Heart left ventricle (tissue), 16 donors: Measurements from ENCODE around the gene SYNE2. TPM values are rescaled to one million over a fixed set of nuclear protein-coding genes. Genes with fewer than 3 reads are reported as not detected.
A peak's percentile ranks its signal among the peaks of the same experiment; 100 is the strongest.

Experiments used
- ATAC-seq, 4 donors: fragments of 200-7000 bp; cut with Tn5 transposase; one replicate each; pipeline ENCODE4 v1.9.1; 2020 to 2022; ENCODE audit warnings: moderate library complexity in 4 of 4, mild to moderate bottlenecking in 3 of 4, moderate number of reproducible peaks in 1 of 4
- DNase-seq, 5 donors: peaks; one replicate each; pipeline ENCODE4 v3.0.0-alpha.2; 2020
- H3K27ac ChIP-seq, 12 donors: fragments of 200-600 bp; sonication (generic) in 4 of 12; one replicate each; pipeline versions ENCODE4 v1.5.0 to v1.8.0; 2016 to 2022; ENCODE audit warnings: mild to moderate bottlenecking in 2 of 12
- H3K27me3 ChIP-seq, 9 donors: fragments of 200-600 bp; sonication (generic) in 2 of 9; one replicate each; pipeline versions ENCODE4 v1.5.1 to v1.8.0; 2016 to 2022; ENCODE audit warnings: mild to moderate bottlenecking in 3 of 9
- H3K36me3 ChIP-seq, 9 donors: fragments of 200-600 bp; sonication (generic) in 2 of 9; one replicate each; pipeline versions ENCODE4 v1.5.0 to v1.8.0; 2018 to 2022; ENCODE audit warnings: mild to moderate bottlenecking in 2 of 9
- H3K4me1 ChIP-seq, 12 donors: fragments of 200-600 bp; sonication (generic) in 4 of 12; one replicate each; pipeline versions ENCODE4 v1.5.0 to v1.8.0; 2016 to 2022; ENCODE audit warnings: mild to moderate bottlenecking in 3 of 12
- H3K4me3 ChIP-seq, 12 donors: fragments of 200-600 bp; sonication (generic) in 4 of 12; one replicate each; pipeline versions ENCODE4 v1.5.0 to v1.8.0; 2017 to 2022; ENCODE audit warnings: mild to moderate bottlenecking in 9 of 12, moderate library complexity in 4 of 12
- H3K9me3 ChIP-seq, 12 donors: fragments of 200-600 bp; sonication (generic) in 4 of 12; one replicate each; pipeline versions ENCODE4 v1.5.0 to v1.8.0; 2016 to 2022; ENCODE audit warnings: mild to moderate bottlenecking in 1 of 12
- POLR2A ChIP-seq, 2 donors: fragments of 450-650 bp; IDR thresholded peaks; one replicate each; pipeline ENCODE4 v1.6.1; 2017; ENCODE audit warnings: antibody characterized with exemption in 2 of 2, mild to moderate bottlenecking in 2 of 2, moderate library complexity in 2 of 2
- WGBS, 4 donors: extraction: QIAGEN DNeasy Blood & Tissue Kit in 2 of 4; methylation state at CpG; one replicate each; pipeline versions ENCODE4 v1.1.5 to v1.1.7; 2013 to 2018; 5-methylcytosine and 5-hydroxymethylcytosine counted together
- intact Hi-C, 10 donors: fragments of 100-400 bp; cut with DNase I; formaldehyde crosslinking; loops; one replicate each; pipeline versions ENCODE4 v1.11.1 to v1.14.2; 2022
- polyA plus RNA-seq, 2 donors: library from polyadenylated mRNA; stranded (reverse); fragments of 200-250 nt; gene quantifications; one replicate each; pipeline ENCODE4 v1.2.3, GENCODE V29; 2013
- total RNA-seq, 9 donors: library from RNA; depleted of rRNA in 2 of 9; stranded (reverse); fragments of >200 nt in 2 of 9; fragmentation: NEBNext Ultra II Directional in 3 of 9; extraction: Animal tissue kit (Norgen Biotek cat#: 25700) in 3 of 9; gene quantifications; one replicate each; pipeline versions ENCODE4 v1.1.0 to v1.2.4, GENCODE V29; 2016 to 2023
- TF ChIP-seq, protein P1 (sequence below), 12 donors: fragments of 200-600 bp; sonication (generic) in 4 of 12; IDR thresholded peaks; one replicate each; pipeline versions ENCODE4 v1.5.0 to v1.8.0; 2018 to 2022; ENCODE audit warnings: antibody characterized with exemption in 12 of 12, mild to moderate bottlenecking in 5 of 12
- donor health status: ischemic (EF 13 %, LVEDD 7.1; RV severe dilation, severe dysfunction).
- donor health status: healthy with polysubstance abuse.
- donor health status: DM: no; HTN: yes; CAD: no.
- donor health status: DM: no; HTN: no; CAD: no.
- donor health status: ischemic (EF 25% LVEDD 6.9; RV normal size, moderate dysfunction).
- donor health status: ischemic (EF 25% LVEDD 5.7; RV mildly dilated, moderate dysfunction).
- donor health status: healthy.
- donor health status: DM: yes; HTN: yes; CAD: no.
- donor health status: ischemic (EF 35%, LVEDD 5.7; RV mildly dilated, moderate dysfunction).
- donor health status: nonischemic (EF 11% LVEDD 7.7; RV severe dilation, severe dysfunction).
- donor health status: DM: yes; HTN: yes; CAD: no.
- donor health status: PGD.
- donor health status: ischemic (EF 29% LVEDD 5.4; RV normal size, mild dysfunction).
- donor health status: nonischemic (EF 23%, LVEDD 6.1; RV moderate dilation, normal function).

Gene SYNE2
- total and polyA plus RNA-seq, 11 donors: 58.2 to 255 (median 111) TPM

DNA sequence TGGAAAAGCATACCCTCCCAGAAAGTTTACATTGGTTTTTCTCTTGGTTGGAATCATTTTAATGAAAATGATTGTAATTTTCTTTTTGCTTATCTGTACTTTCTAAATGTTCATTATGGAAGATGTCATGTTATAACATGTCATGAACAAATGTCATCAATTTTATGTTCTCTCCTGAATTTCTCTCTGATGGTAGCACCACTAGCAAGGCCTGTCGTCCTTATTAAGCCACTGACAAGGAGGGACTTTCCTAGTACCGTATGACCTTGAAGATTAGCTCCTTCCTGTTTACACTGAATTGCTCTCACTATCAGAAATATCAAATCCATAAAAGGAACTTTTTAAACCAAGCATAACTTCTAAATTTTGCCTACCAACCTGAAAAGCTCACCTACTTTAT, 342.4 kb downstream of the SYNE2 start:
- TF ChIP-seq, protein P1, sequence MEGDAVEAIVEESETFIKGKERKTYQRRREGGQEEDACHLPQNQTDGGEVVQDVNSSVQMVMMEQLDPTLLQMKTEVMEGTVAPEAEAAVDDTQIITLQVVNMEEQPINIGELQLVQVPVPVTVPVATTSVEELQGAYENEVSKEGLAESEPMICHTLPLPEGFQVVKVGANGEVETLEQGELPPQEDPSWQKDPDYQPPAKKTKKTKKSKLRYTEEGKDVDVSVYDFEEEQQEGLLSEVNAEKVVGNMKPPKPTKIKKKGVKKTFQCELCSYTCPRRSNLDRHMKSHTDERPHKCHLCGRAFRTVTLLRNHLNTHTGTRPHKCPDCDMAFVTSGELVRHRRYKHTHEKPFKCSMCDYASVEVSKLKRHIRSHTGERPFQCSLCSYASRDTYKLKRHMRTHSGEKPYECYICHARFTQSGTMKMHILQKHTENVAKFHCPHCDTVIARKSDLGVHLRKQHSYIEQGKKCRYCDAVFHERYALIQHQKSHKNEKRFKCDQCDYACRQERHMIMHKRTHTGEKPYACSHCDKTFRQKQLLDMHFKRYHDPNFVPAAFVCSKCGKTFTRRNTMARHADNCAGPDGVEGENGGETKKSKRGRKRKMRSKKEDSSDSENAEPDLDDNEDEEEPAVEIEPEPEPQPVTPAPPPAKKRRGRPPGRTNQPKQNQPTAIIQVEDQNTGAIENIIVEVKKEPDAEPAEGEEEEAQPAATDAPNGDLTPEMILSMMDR (IDR thresholded peaks at IDR 0.05): no peak
- Histone ChIP-seq H3K27me3 (no peaks in the 10 kb centered on the region), H3K4me1 (peaks cover 0 to 56% (median 27%) of the 10 kb centered on the region in 12 donors), H3K36me3 (peaks cover 0 to 22% (median 6%) of the 10 kb centered on the region in 9 donors), H3K9me3 (no peaks in the 10 kb centered on the region), H3K4me3 (no peak overlapping the region), H3K27ac (peak overlapping the region in 10 of 12 donors; percentile 12 to 88 (median 80))
- WGBS, 4 donors: 16 to 22% (median 20%) methylated on average over 2 of the region's 2 CpGs
- DNase-seq: no peak
- ATAC-seq: no peak
- intact Hi-C loops: loop anchor here in 1 of 10 donors (10.0 kb wide), 1 partner anchor 100 kb away; the partner anchor contains the start of gene ESR2

- Histone ChIP-seq H3K36me3 (peaks cover 0 to 14% (median 0%) of the 10 kb centered on the region in 9 donors), H3K27ac (peak overlapping the region in 10 of 12 donors; percentile 63 to 89 (median 84)), H3K9me3 (no peaks in the 10 kb centered on the region), H3K4me3 (peak overlapping the region in 1 of 12 donors; percentile 57), H3K27me3 (no peaks in the 10 kb centered on the region), H3K4me1 (peaks cover 0 to 64% (median 35%) of the 10 kb centered on the region in 12 donors)
- WGBS, 4 donors: 71 to 77% (median 74%) methylated on average over 5 of the region's 5 CpGs
- intact Hi-C loops: loop anchor here in 2 of 10 donors (2.0 to 10.0 kb wide), 2 partner anchors 23 to 99 kb away; partner anchors contain the start of gene ESR2 (in 1 of the 2)
- TF ChIP-seq, protein P1 (IDR thresholded peaks at IDR 0.05): no peak
- no peak for TF ChIP-seq POLR2A (IDR thresholded peaks at IDR 0.05)
- ATAC-seq: no peak
- no peak for DNase-seq
These were observed 343.3 kb downstream of the SYNE2 start for GRCh38 chr14:64196056-64196455.

GRCh38 chr14:64196814-64197411, 344.1 kb downstream of the SYNE2 start:
- H3K27ac ChIP-seq: peak overlapping the region; percentile 34 to 89 (median 82)
- peak overlapping the region; percentile 4 to 65 (median 48) for H3K4me3 ChIP-seq
- ATAC-seq: peak; percentile 84 to 89 (median 86)
- intact Hi-C loops: loop anchor here in 2 of 10 donors (2.0 to 10.0 kb wide), 2 partner anchors 22 to 98 kb away; partner anchors contain the start of gene ESR2 (in 1 of the 2)
- peak; percentile 56 to 80 (median 72) for DNase-seq
- 17 to 33% (median 30%) methylated on average over 18 to 20 of the region's 20 CpGs for WGBS, 4 donors
- H3K36me3 ChIP-seq: peaks cover 0 to 6% (median 0%) of the 10 kb centered on the region in 9 donors
- H3K4me1 ChIP-seq: peaks cover 0 to 70% (median 36%) of the 10 kb centered on the region in 12 donors
- H3K9me3 ChIP-seq: no peaks in the 10 kb centered on the region
- TF ChIP-seq POLR2A (IDR thresholded peaks at IDR 0.05): no peak
- TF ChIP-seq, protein P1 (IDR thresholded peaks at IDR 0.05): no peak
- H3K27me3 ChIP-seq: no peaks in the 10 kb centered on the region

DNA sequence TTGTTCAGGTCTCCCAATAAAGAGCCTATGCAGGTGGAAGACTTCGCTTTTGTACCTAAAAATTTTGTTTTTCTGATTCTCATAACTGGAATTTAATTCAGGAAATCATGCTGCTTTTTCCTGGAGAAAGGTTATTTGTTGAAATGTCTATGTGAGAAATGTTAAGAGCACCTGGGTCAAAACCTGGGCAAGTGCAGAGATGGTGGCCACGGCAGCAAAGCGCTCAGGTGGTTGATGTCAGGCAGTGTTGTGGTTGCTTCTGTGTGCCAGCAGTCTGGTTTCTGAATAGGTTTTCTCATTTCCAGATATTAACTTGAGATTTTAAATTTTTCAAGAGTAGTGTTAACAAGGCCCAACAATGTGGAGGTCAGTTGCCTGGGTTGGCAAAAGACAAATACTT, 345.2 kb downstream of the SYNE2 start:
- no peaks in the 10 kb centered on the region for H3K9me3 ChIP-seq
- ATAC-seq (no peak), DNase-seq (no peak)
- H3K36me3 ChIP-seq: peaks cover 0 to 4% (median 0%) of the 10 kb centered on the region in 9 donors
- H3K4me1 ChIP-seq: peaks cover 0 to 77% (median 36%) of the 10 kb centered on the region in 12 donors
- intact Hi-C loops: loop anchor here in 3 of 10 donors (2.0 to 10.0 kb wide), 3 partner anchors 17 to 97 kb away; partner anchors contain the start of gene ESR2 (in 1 of the 3)
- H3K27me3 ChIP-seq: no peaks in the 10 kb centered on the region
- H3K27ac ChIP-seq: peak overlapping the region; percentile 34 to 89 (median 82)
- H3K4me3 ChIP-seq: peak overlapping the region in 7 of 12 donors; percentile 44 to 65 (median 49)
- TF ChIP-seq, protein P1 (IDR thresholded peaks at IDR 0.05): no peak
- no peak for TF ChIP-seq POLR2A (IDR thresholded peaks at IDR 0.05)
- WGBS, 4 donors: 69 to 92% (median 80%) methylated on average over 3 of the region's 3 CpGs
